ENCODE measurements around the gene GABRG3. TPM values are rescaled to one million over a fixed set of nuclear protein-coding genes. Genes with fewer than 3 reads are reported as not detected.

Gene GABRG3
- total and polyA plus RNA-seq, 2 donors (not counting 3 experiments of a cell fraction or from before 2014, with no cell fraction given) = not detected

- intact Hi-C loops (cut with micrococcal nuclease) (no loop called here), dilution Hi-C loops (cut with MboI; ENCODE audit: extremely low pct_ligation_motif_present, low sequenced_read_pairs) (no loop called here)
- POLR2A ChIA-PET = no interaction called here
- Histone ChIP-seq H4K20me1 (replicated peaks; ENCODE audit: control insufficient read depth, extremely low read depth, insufficient read depth, low read length) (no peaks in the 10 kb centered on the region), H3K27me3 (ENCODE audit: control insufficient read depth in 2 of 2, insufficient read depth in 2 of 2, low read length in 2 of 2) (no peaks in the 10 kb centered on the region), H3K4me1 (ENCODE audit: control insufficient read depth, extremely low read depth, insufficient read depth, low read length) (no peaks in the 10 kb centered on the region), H3K79me2 (ENCODE audit: control insufficient read depth, insufficient read depth, low read length) (no peaks in the 10 kb centered on the region), H3K36me3 (ENCODE audit: control insufficient read depth in 2 of 2, extremely low read depth in 1 of 2, insufficient read depth in 2 of 2, low read length in 2 of 2) (no peaks in the 10 kb centered on the region), H2AFZ (ENCODE audit: low read depth, low read length) (no peak overlapping the region), H3K9me3 (replicated peaks; ENCODE audit: control insufficient read depth, insufficient read depth, low read length) (peaks cover 3% of the 10 kb centered on the region), H3K27ac (ENCODE audit: insufficient read depth, low read depth, low read length) (no peak overlapping the region), H3K4me2 (ENCODE audit: insufficient read depth, low read length) (no peak overlapping the region), H3K4me3 (replicated peaks in 1 of 3; ENCODE audit: insufficient read depth in 1 of 3, low read depth in 1 of 3, low read length in 3 of 3) (no peak overlapping the region), H3K9me1 (replicated peaks; ENCODE audit: control insufficient read depth, extremely low read depth, insufficient read depth, low read length) (no peaks in the 10 kb centered on the region), H3K9ac (replicated peaks; ENCODE audit: extremely low read depth, insufficient read depth, low read length) (no peak overlapping the region)
- DNase-seq (ENCODE audit: low read depth, low spot score) (no peak), FAIRE-seq (no peak)
- BruUV-seq (replicated peaks) = no TSS peak
- TF ChIP-seq JUN (IDR thresholded peaks at IDR 0.05; ENCODE audit: borderline replicate concordance, insufficient read depth, insufficient read length, low read depth) (no peak), POLR2AphosphoS5 (IDR thresholded peaks at IDR 0.05; ENCODE audit: insufficient read depth, low read depth, low read length) (no peak), FOS (IDR thresholded peaks at IDR 0.05; ENCODE audit: borderline replicate concordance, insufficient read depth, low read length) (no peak), CTCF (IDR thresholded peaks at IDR 0.05; ENCODE audit: extremely low read depth in 1 of 2, insufficient read depth in 1 of 2, low read depth in 1 of 2, low read length in 2 of 2) (no peak), MAX (IDR thresholded peaks at IDR 0.05; ENCODE audit: insufficient read depth, insufficient read length) (no peak), GATA2 (IDR thresholded peaks at IDR 0.05; ENCODE audit: insufficient read depth, insufficient read length, low read depth, low read length) (no peak), EZH2 (IDR thresholded peaks at IDR 0.05; ENCODE audit: borderline replicate concordance, low read depth, low read length, severe bottlenecking) (no peak), MYC (IDR thresholded peaks at IDR 0.05; ENCODE audit: low read depth, low read length) (no peak)
- CTCF ChIA-PET = no interaction called here
Observed at GRCh38 chr15:27422997-27423396, 452.0 kb downstream of the GABRG3 start.

All from endothelial cell of umbilical vein (primary cell).